ENCODE data around the gene GPBP1. TPM values are rescaled to one million over a fixed set of nuclear protein-coding genes. Genes with fewer than 3 reads are reported as not detected.
A peak's percentile ranks its signal among the peaks of the same experiment; 100 is the strongest.

The GPBP1 gene
- total and polyA plus RNA-seq, 9 of the 15 experiments (the other 6 are each of a cell fraction or from before 2014, with no cell fraction given): 31.0 to 109 (median 68.4) TPM

- Histone ChIP-seq H3K27me3 (ENCODE audit: control insufficient read depth in 2 of 2, insufficient read depth in 2 of 2, low read length in 2 of 2) (no peaks in the 10 kb centered on the region), H3K4me1 (replicated peaks in 1 of 2; ENCODE audit: control insufficient read depth in 2 of 2, insufficient read depth in 2 of 2, low read length in 2 of 2) (no peaks in the 10 kb centered on the region), H3K4me2 (ENCODE audit: insufficient read depth, low read length) (no peak overlapping the region), H3K4me3 (no peak overlapping the region), H3K9ac (ENCODE audit: insufficient read depth in 1 of 2, low read depth in 2 of 2, low read length in 2 of 2) (no peak overlapping the region), H4K20me1 (replicated peaks; ENCODE audit: control insufficient read depth, insufficient read depth, low read length) (no peaks in the 10 kb centered on the region), H3K79me2 (ENCODE audit: control insufficient read depth, insufficient read depth, low read length) (no peaks in the 10 kb centered on the region; the same call in 2 of the 3 replicates), H3K9me3 (replicated peaks; ENCODE audit: control insufficient read depth, insufficient read depth, low read depth, low read length) (no peaks in the 10 kb centered on the region), H2AFZ (ENCODE audit: low read depth, low read length) (no peak overlapping the region), H3K9me1 (ENCODE audit: control insufficient read depth, insufficient read depth, low read length) (no peaks in the 10 kb centered on the region), H3K27ac (ENCODE audit: extremely low read depth, low read depth, low read length) (no peak overlapping the region), H3K36me3 (ENCODE audit: control insufficient read depth, insufficient read depth, low read length) (peaks cover 59% of the 10 kb centered on the region)
- no peak for TF ChIP-seq TSHZ1 (CRISPR knock-in tag; IDR thresholded peaks at IDR 0.05)
- ATAC-seq (no peak), FAIRE-seq (no peak), DNase-seq (ENCODE audit: extremely low read depth in 1 of 4, low spot score in 3 of 4) (no peak)
- 89% methylated on average over 3 of the region's 3 CpGs for WGBS (ENCODE audit: insufficient coverage, low coverage, missing lambda C conversion rate)
- BruUV-seq (replicated peaks): no TSS peak
- ChIA-PET POLR2A (no interaction called here), CTCF (ENCODE audit: low intra/inter-chr PET ratio) (no interaction called here)
- intact Hi-C loops (cut with micrococcal nuclease): no loop called here
- in situ Hi-C loops (cut with MboI): no loop called here
These were observed 88.7 kb downstream of the GPBP1 start for GRCh38 chr5:57262541-57262940.

GRCh38 chr5:57267805-57268204 lies 93.9 kb downstream of the GPBP1 start:
- Histone ChIP-seq H3K36me3 (ENCODE audit: control insufficient read depth, insufficient read depth, low read length) (peaks cover 9% of the 10 kb centered on the region; the same call in 2 of the 3 replicates), H2AFZ (ENCODE audit: low read depth, low read length) (no peak overlapping the region), H3K4me1 (replicated peaks in 1 of 2; ENCODE audit: control insufficient read depth in 2 of 2, insufficient read depth in 2 of 2, low read length in 2 of 2) (no peaks in the 10 kb centered on the region), H3K4me2 (ENCODE audit: insufficient read depth, low read length) (no peak overlapping the region), H3K9me3 (replicated peaks; ENCODE audit: control insufficient read depth, insufficient read depth, low read depth, low read length) (no peaks in the 10 kb centered on the region), H3K9ac (ENCODE audit: insufficient read depth in 1 of 2, low read depth in 2 of 2, low read length in 2 of 2) (no peak overlapping the region), H3K9me1 (ENCODE audit: control insufficient read depth, insufficient read depth, low read length) (no peaks in the 10 kb centered on the region), H4K20me1 (replicated peaks; ENCODE audit: control insufficient read depth, insufficient read depth, low read length) (no peaks in the 10 kb centered on the region), H3K4me3 (no peak overlapping the region), H3K79me2 (ENCODE audit: control insufficient read depth, insufficient read depth, low read length) (no peaks in the 10 kb centered on the region), H3K27ac (ENCODE audit: extremely low read depth, low read depth, low read length) (no peak overlapping the region), H3K27me3 (ENCODE audit: control insufficient read depth in 2 of 2, insufficient read depth in 2 of 2, low read length in 2 of 2) (no peaks in the 10 kb centered on the region)
- TF ChIP-seq KDM1A (IDR thresholded peaks at IDR 0.05) (no peak), LCOR (CRISPR knock-in tag; IDR thresholded peaks at IDR 0.05) (no peak), ZNF3 (CRISPR knock-in tag; IDR thresholded peaks at IDR 0.05) (no peak), NR2F6 (CRISPR knock-in tag; IDR thresholded peaks at IDR 0.05) (no peak)
- FAIRE-seq (peak; percentile 46), DNase-seq (ENCODE audit: extremely low read depth in 1 of 4, low spot score in 3 of 4) (no peak), ATAC-seq (no peak)
- CTCF ChIA-PET (ENCODE audit: low intra/inter-chr PET ratio): no interaction called here
- POLR2A ChIA-PET: no interaction called here
- WGBS (ENCODE audit: insufficient coverage, low coverage, missing lambda C conversion rate): 60% methylated on average over 2 of the region's 2 CpGs
- intact Hi-C loops (cut with micrococcal nuclease): no loop called here
- no TSS peak for BruUV-seq (replicated peaks)
- in situ Hi-C loops (cut with MboI): no loop called here
